SK-N-DZ (cell line): ENCODE results near the gene SFXN3.

Experiments used
- DNase-seq: peaks from one replicate; pipeline ENCODE4 v3.0.0-alpha.2; 2015; ENCODE audit warnings: low spot score

The SFXN3 gene

DNA sequence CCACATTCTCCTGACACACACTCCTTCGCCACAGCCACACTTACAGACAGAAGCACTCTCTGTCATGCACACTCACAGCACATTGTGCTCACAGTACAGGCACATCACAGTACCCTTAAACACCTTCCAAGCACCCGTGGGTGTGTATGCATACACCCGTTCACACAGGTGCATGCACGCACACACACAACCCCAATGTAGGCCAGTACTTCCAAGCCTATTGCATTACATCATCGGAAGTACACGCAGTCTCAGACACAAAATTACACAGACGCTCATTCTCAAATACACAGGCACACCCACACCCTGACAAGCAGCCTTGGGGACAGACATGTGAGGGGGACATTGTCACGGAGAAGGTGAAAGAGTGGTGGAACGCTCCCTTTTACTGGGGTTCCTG, 41.9 kb downstream of the SFXN3 start:
- no peak for DNase-seq

DNA sequence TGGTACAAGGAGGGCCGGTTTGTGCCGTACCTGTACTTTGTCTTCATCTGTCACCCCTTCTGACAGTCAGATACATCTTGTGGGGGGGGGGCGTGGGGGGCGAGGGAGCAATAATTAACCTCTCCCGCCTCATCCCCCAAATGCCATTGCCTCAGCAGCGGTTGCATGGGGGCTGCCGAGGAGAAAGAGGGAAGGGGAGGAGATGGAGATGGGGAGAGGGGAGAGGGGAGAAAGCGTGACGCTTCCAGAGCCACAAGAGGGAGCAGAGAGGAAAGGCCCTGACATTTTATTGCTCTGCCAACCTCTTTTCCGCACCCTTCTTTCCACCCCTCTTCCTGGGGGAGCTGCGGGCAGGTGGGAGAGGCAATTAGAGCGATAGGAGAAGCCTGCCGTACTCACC, 42.6 kb downstream of the SFXN3 start:
- DNase-seq, result peak; percentile 37

- no peak for DNase-seq
Measured at GRCh38 chr10:101075775-101076174, 44.7 kb downstream of the SFXN3 start.

- DNase-seq, result no peak
Measured at GRCh38 chr10:101076630-101077029, 45.6 kb downstream of the SFXN3 start.

DNA sequence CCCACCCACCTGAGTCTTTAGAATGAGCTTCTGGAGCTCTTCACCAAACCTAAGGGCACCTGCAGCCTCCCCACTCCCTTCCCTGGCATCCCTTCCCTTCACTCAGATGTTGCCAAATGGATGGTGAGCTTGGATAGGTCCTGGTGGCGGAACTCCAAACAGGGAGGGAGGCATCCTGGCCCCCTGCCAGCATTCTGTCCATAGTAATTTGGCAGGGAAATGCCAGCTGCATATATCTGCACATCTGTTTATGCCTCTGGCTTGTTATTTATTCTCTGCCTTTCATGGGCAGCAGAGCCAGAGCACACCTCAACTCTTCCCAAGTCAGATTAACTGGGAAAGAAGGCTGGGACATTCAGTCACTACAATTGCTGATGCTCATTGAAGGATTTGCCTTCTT, 48.8 kb downstream of the SFXN3 start:
- DNase-seq, result no peak

DNA sequence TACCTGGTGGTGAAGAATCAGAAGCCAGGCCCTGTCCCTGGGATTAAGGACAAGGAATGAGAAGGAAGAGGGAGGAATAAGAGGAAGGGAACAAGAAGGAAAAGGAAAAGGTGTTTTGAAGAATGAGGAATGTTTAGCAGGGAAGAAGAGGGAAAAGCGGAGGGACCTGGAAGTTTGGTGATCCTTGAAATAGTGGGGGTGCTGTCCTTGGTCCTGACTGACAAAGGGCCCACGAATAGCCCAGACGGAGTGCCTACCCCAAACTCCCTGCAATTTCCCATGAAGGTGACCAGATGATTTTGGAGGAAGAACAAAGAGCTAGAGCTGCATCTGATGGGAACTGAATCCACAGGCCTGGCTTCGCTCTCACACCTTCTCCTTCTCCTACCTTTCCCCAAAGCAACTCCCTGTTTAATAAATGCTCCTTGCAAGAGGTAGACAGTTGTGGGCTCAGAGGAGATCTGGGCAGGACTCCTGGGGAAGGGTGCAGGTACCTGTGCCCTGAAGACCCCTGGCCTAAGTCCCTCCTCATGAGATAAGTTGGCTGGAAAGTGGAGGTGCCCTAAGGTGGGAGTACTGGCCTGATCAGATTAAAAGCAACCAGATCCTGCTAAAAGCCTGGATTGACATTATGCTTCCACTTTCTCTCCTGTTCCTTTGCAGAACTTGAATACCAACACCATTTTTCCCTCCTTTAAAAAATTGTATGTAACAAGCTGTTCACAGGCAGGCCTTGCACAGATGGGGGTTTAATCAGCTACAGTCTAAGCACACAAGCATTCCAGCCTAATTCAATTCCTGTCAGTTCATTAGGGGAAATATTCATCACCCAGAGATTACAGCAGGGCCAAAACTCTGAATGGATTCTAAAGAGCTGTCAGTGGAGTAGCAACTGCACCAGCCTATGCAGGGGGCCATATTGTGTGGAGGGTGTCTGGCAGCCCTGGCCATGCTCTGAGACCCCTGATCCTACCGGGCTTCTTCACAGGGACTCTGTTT, 50.2 kb downstream of the SFXN3 start:
- DNase-seq, result no peak

GRCh38 chr10:101085846-101086245, 54.8 kb downstream of the SFXN3 start:
- no peak for DNase-seq

GRCh38 chr10:101087376-101087775, 56.3 kb downstream of the SFXN3 start:
- no peak for DNase-seq

- DNase-seq, result peak; percentile 55
Measured at GRCh38 chr10:101087965-101088364, 56.9 kb downstream of the SFXN3 start.

DNA sequence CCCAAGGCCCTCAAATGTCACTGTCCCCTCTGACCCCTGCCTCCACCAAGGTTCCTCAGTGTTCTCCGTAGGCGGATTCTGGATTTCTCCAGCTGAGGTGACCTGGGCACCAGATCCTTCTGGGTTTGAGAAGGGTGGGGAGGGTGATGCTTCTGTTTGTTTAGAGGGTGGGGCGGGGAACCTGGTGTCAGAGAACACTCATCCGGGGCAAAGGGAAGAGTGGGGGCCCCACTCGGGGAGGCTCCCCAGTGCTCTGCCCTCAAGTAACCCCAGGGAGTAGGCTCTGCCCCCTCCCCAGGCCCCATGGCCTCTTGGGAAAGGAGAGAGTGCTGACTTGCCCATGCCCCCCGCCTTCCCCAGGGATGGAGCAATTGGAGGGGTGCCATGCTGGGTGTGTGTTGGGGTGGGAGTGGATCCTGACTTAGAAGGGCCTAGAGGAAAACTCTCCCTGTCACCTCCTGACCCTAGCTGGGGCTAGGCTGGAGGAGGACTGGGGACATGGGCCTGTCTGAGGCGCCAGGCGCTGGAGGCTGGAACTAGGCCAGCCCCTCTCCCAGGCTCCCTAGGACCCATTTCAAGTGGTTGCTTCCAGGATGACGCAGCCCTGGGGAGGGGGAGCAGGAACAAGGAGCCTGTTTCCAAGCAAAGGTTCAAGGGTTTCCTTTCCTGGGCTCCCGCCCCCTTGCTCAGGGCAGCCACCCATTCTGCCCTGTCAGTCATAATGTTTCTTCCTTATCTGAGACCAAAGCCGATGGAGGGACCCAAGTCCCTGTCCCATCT, 58.7 kb downstream of the SFXN3 start:
- no peak for DNase-seq

DNA sequence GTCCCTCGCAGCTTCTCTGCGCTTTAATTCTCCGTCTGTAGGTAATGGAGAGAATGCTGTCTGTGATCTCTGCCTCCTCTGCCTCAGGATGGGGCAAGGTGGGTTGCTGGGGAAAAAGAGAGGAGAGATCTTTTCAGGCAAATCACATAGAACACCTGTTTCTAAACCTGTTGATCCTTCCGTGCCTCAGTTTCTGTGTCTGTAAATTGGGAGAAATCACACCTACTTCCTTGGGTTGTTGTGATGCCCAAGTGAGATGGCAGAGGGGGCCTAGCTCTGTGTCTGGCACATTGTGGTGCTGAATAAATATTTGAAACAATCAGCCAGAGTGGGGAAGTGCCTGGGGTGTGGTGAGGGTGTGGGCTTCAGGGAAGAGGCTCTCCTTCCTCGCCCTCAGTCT, 59.6 kb downstream of the SFXN3 start:
- no peak for DNase-seq
